K562 (cell line): ENCODE data around the gene CSAD. TPM values are rescaled to one million over a fixed set of nuclear protein-coding genes. Genes with fewer than 3 reads are reported as not detected.
A peak's percentile ranks its signal among the peaks of the same experiment; 100 is the strongest.

ENCODE experiments used
- BCOR ChIP-seq: fragments of 450-650 bp; IDR thresholded peaks from 2 replicates; pipeline ENCODE4 v1.6.1; 2016
- CBFA2T3 ChIP-seq: fragments of 450-650 bp; IDR thresholded peaks from 2 replicates; pipeline ENCODE4 v1.6.1; 2017
- IRF9 ChIP-seq: fragments of 450-650 bp; IDR thresholded peaks from 2 replicates; pipeline ENCODE4 v1.6.1; 2016; ENCODE audit warnings: missing biosample characterization, missing genetic modification characterization
- MNT ChIP-seq, 2 experiments: fragments of 450-650 bp; conservative IDR thresholded peaks; 2 replicates each; pipeline ENCODE4 v1.6.1; 2017; ENCODE audit warnings: mild to moderate bottlenecking in 2 of 2, moderate library complexity in 2 of 2
- NONO ChIP-seq, 2 experiments: fragments of 200-400 bp in 1 of 2; fragments of 450-650 bp in 1 of 2; formaldehyde crosslinking in 1 of 2; IDR thresholded peaks; 2 replicates each; pipeline ENCODE4 v1.6.1; 2017; ENCODE audit warnings: low read depth in 2 of 2, mild to moderate bottlenecking in 2 of 2, moderate library complexity in 2 of 2, low read length in 1 of 2
- PTBP1 ChIP-seq: fragments of 200-400 bp; formaldehyde crosslinking; IDR thresholded peaks from 2 replicates; pipeline ENCODE4 v1.6.1; 2017; ENCODE audit warnings: low read depth, low read length
- RAD51 ChIP-seq: fragments of 450-650 bp; IDR thresholded peaks from 2 replicates; pipeline ENCODE4 v1.7.1; 2016; ENCODE audit warnings: low read depth, mild to moderate bottlenecking, borderline replicate concordance
- SAP30 ChIP-seq: fragments of 200-600 bp; sonication (generic); IDR thresholded peaks from 2 replicates; pipeline ENCODE4 v1.6.1; 2012; ENCODE audit warnings: borderline replicate concordance, low read depth, mild to moderate bottlenecking, moderate library complexity, low read length, control low read depth, inconsistent platforms; ENCODE audit not compliant: insufficient read depth, poor library complexity, severe bottlenecking
- SMARCC2 ChIP-seq: fragments of 450-650 bp; IDR thresholded peaks from 2 replicates; pipeline ENCODE4 v1.6.1; 2017; ENCODE audit warnings: antibody characterized with exemption, moderate library complexity, mild to moderate bottlenecking, low read depth
- SNRNP70 ChIP-seq: fragments of 200-400 bp; formaldehyde crosslinking; optimal IDR thresholded peaks from 2 replicates; pipeline ENCODE3; 2017; ENCODE audit warnings: low read depth, low read length
- SREBF1 ChIP-seq: fragments of 150-350 bp; IDR thresholded peaks from 2 replicates; pipeline ENCODE4 v1.6.1; 2014; ENCODE audit warnings: antibody characterized with exemption, low read depth, low read length, borderline replicate concordance
- ZFP91 ChIP-seq: sonication (generic); formaldehyde crosslinking; IDR thresholded peaks from 2 replicates; pipeline ENCODE4 v1.8.0; 2022; ENCODE audit warnings: mild to moderate bottlenecking, missing genetic modification reagents
- ZNF143 ChIP-seq: sonication (generic); formaldehyde crosslinking; IDR thresholded peaks from 2 replicates; pipeline ENCODE4 v1.9.0; 2022; ENCODE audit warnings: mild to moderate bottlenecking, missing genetic modification reagents
- ZNF224 ChIP-seq: sonication (generic); formaldehyde crosslinking; IDR thresholded peaks from 2 replicates; pipeline ENCODE4 v1.8.0; 2022; ENCODE audit warnings: mild to moderate bottlenecking, missing genetic modification reagents
- ZNF232 ChIP-seq: sonication (generic); formaldehyde crosslinking; IDR thresholded peaks from 2 replicates; pipeline ENCODE4 v1.8.0; 2022; ENCODE audit warnings: mild to moderate bottlenecking, missing genetic modification reagents
- ZNF3 ChIP-seq: fragments of 250-450 bp; sonication (Bioruptor Pico); IDR thresholded peaks from 2 replicates; pipeline ENCODE4 v1.5.0; 2021; ENCODE audit warnings: mild to moderate bottlenecking, moderate library complexity
- polyA plus RNA-seq, 8 experiments: library from polyadenylated mRNA; depleted of rRNA in 4 of 8; stranded (reverse) in 5 of 8; unstranded in 3 of 8; fragments of >200 nt; fragmentation: Nextera tagmentation in 2 of 8; fragmentation: Illumina TruSeq in 1 of 8; extraction: Ambion mirVana in 2 of 8; extraction: Trizol in 1 of 8; gene quantifications; 2 replicates each; pipeline versions ENCODE4 v1.2.1 to v1.2.3, GENCODE V29; 2011 to 2014; ENCODE audit warnings: inconsistent platforms in 1 of 8, missing spikeins in 1 of 8
- total RNA-seq, 7 experiments: library from RNA; depleted of rRNA in 6 of 7; stranded (reverse); fragments of >200 nt in 6 of 7; fragmentation: Illumina TruSeq in 2 of 7; extraction: Trizol in 2 of 7; gene quantifications; 2 replicates each; pipeline versions ENCODE4 v1.2.1 to v1.2.3, GENCODE V29; 2011 to 2021; ENCODE audit warnings: low replicate concordance in 1 of 7
- TF ChIP-seq, protein P1 (sequence below): sonication (generic); formaldehyde crosslinking; IDR thresholded peaks from 2 replicates; pipeline ENCODE4 v1.8.0; 2022; ENCODE audit warnings: mild to moderate bottlenecking, missing genetic modification reagents
- TF ChIP-seq, protein P2 (sequence below): conservative IDR thresholded peaks from 2 replicates; pipeline ENCODE4 v1.6.1; 2011; ENCODE audit warnings: low read depth, mild to moderate bottlenecking, low read length; ENCODE audit not compliant: control insufficient read depth
- TF ChIP-seq, protein P3 (sequence below), 3 experiments: IDR thresholded peaks in 2 of 3; conservative IDR thresholded peaks in 1 of 3; 2 replicates each; pipeline ENCODE4 v1.5.1; 2011 to 2012; ENCODE audit warnings: low read length in 3 of 3, mild to moderate bottlenecking in 3 of 3, control low read depth in 2 of 3, improper control_type of control experiment in 1 of 3, inconsistent platforms in 1 of 3, low read depth in 1 of 3, mixed read lengths in 1 of 3, moderate library complexity in 1 of 3; ENCODE audit not compliant: insufficient read depth in 2 of 3

The CSAD gene
- total and polyA plus RNA-seq, 9 of the 15 experiments (the other 6 are each of a cell fraction or from before 2014, with no cell fraction given) = 1.8 to 19.6 (median 8.1) TPM

GRCh38 chr12:53180220-53180930 lies at the start of gene CSAD, which contains the start of gene ZNF740 (continued):
- TF ChIP-seq RAD51 (no peak), SREBF1 (peak; percentile 54; the same call in 1 of the 2 replicates), PTBP1 (no peak), ZNF143 (CRISPR knock-in tag) (no peak), ZNF232 (no peak), MNT (conservative IDR thresholded peaks at IDR 0.05) (peak; percentile 75 to 91), SNRNP70 (no peak), BCOR (no peak), IRF9 (tag) (no peak), CBFA2T3 (peak; percentile 19; the same call in 1 of the 2 replicates), ZFP91 (CRISPR knock-in tag) (no peak), SAP30 (peak; percentile 77), ZNF3 (CRISPR knock-in tag) (no peak), NONO (IDR thresholded peaks at IDR 0.05; ENCODE audit: low read depth in 2 of 2, low read length in 1 of 2) (peak in 1 of 2 experiments; percentile 57; a peak in 2 of 4 replicates), SMARCC2 (no peak), ZNF224 (no peak)
- TF ChIP-seq, protein P1, sequence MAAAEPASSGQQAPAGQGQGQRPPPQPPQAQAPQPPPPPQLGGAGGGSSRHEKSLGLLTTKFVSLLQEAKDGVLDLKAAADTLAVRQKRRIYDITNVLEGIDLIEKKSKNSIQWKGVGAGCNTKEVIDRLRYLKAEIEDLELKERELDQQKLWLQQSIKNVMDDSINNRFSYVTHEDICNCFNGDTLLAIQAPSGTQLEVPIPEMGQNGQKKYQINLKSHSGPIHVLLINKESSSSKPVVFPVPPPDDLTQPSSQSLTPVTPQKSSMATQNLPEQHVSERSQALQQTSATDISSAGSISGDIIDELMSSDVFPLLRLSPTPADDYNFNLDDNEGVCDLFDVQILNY (CRISPR knock-in tag) = no peak
- TF ChIP-seq, protein P2, sequence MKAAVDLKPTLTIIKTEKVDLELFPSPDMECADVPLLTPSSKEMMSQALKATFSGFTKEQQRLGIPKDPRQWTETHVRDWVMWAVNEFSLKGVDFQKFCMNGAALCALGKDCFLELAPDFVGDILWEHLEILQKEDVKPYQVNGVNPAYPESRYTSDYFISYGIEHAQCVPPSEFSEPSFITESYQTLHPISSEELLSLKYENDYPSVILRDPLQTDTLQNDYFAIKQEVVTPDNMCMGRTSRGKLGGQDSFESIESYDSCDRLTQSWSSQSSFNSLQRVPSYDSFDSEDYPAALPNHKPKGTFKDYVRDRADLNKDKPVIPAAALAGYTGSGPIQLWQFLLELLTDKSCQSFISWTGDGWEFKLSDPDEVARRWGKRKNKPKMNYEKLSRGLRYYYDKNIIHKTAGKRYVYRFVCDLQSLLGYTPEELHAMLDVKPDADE = peak; percentile 54; the same call in 1 of the 2 replicates
- TF ChIP-seq, protein P3, sequence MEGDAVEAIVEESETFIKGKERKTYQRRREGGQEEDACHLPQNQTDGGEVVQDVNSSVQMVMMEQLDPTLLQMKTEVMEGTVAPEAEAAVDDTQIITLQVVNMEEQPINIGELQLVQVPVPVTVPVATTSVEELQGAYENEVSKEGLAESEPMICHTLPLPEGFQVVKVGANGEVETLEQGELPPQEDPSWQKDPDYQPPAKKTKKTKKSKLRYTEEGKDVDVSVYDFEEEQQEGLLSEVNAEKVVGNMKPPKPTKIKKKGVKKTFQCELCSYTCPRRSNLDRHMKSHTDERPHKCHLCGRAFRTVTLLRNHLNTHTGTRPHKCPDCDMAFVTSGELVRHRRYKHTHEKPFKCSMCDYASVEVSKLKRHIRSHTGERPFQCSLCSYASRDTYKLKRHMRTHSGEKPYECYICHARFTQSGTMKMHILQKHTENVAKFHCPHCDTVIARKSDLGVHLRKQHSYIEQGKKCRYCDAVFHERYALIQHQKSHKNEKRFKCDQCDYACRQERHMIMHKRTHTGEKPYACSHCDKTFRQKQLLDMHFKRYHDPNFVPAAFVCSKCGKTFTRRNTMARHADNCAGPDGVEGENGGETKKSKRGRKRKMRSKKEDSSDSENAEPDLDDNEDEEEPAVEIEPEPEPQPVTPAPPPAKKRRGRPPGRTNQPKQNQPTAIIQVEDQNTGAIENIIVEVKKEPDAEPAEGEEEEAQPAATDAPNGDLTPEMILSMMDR (IDR thresholded peaks at IDR 0.05 in 2 of 3, conservative IDR thresholded peaks at IDR 0.05 in 1 of 3; ENCODE audit: insufficient read depth in 2 of 3, low read depth in 1 of 3, low read length in 3 of 3) = peak in 2 of 3 experiments; percentile 21 to 34; a peak in 3 of 6 replicates
